GM12801 (cell line): ENCODE results near the gene EBF3.

Source experiments
- CTCF ChIP-seq: IDR thresholded peaks from one replicate; pipeline ENCODE4 v1.5.1; 2011; ENCODE audit warnings: control low read depth; ENCODE audit not compliant: insufficient read length; ENCODE audit errors: extremely low read depth

The EBF3 gene

GRCh38 chr10:129905553-129905952 lies 58.5 kb downstream of the EBF3 start:
- no peak for TF ChIP-seq CTCF

DNA sequence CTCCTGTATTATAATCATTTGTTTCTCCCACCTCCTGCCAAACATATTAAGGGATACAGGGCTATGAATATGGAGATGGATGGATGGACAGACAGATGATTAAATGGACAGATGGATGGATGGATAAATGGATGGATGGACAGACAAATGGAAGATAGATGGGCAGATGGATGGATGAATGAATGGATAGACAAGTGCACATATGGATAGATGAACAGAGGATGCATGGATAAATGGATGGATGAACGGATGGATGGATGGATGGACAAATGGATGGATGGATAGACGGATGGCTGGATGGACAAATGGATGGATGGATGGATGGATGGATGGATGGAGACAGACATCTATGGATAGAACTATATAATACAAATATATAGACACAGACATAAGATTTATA lies 59.8 kb downstream of the EBF3 start:
- TF ChIP-seq CTCF, result no peak

- TF ChIP-seq CTCF, result no peak
Measured at GRCh38 chr10:129901389-129902006, 62.6 kb downstream of the EBF3 start.

DNA sequence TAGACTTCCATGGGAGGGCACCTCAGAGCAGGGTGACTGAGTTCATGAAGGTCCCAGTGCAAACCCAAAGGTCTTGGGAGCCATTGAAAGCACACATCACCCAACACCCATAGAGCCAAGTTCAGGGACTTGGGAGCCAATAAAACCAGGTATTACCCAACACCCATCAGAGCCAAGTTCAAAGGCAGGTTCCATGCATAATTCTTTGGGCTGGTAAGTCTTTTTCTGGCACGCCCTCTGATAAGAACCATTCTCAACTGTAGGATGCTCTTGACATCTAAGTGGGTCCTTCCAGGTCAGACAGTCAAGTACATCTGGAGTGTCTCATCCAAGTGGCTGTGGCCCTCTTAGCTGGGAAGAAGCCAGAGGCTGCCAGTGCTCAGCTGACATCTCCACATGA lies 63.2 kb downstream of the EBF3 start:
- TF ChIP-seq CTCF, result no peak

- no peak for TF ChIP-seq CTCF
Measured at GRCh38 chr10:129899276-129900130, 64.6 kb downstream of the EBF3 start.

DNA sequence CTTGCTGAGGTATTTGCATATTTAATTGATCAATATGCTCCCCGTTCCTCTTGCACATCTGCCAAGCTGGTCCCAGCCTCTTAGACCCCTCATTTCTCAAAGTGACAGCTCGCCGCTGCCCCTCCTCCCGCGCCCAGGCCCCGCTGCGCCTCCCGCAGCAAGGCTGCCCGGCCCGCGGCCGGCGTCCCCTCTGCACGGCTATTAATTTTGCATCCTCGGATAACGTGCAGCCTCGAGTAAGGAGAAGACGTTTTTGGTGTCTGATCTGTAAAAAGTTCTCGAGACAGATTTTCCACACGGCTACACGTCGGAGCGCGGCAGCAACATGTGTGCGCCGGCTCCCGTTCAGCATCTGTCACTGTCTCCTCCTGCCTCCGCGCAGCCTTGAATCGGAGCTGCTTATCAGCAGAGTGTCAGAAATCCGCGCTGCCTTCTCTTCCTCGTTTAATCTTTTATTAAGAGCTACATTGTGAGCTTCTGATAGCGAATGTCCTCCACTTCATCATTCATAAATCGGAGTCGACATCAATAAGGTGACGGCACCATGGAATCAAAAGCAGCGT lies 65.3 kb downstream of the EBF3 start:
- no peak for TF ChIP-seq CTCF

DNA sequence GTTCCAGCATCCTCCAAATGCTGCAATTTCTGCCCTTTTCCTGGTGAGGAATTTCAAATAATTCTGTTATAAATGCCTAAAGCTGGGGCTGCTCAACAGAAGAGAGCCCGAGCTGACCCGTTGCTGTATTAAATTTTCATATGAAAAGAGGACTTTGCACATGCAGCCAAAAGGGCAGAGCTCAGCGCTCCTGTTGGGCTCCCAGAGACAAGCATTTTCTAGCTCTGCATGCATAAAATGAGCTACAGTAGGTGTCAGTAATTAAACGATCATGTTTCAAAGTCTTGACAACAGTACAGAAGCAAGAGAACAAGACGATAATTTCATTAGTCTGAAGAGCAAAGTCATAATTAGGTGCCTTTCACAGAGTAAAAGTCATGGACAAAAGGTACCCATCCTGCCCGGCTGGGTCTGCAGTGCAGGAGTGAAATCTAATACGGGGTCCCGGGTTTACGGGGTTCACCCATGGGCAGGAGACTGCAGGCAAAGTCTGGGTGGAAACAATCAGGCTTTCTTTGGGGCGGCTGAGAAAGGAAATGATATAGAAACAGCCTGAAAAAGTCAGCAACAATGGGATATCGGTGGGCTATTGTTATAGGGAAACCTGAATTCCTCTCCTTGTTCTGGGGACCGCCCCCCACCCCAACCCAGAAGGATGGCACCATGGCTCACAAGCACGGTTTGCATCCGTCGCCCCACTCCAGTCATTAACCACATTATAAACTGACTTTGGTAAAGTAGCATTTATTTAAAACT lies 66.0 kb downstream of the EBF3 start:
- no peak for TF ChIP-seq CTCF
